Measurements from ENCODE around the gene PRR5L. TPM values are rescaled to one million over a fixed set of nuclear protein-coding genes. Genes with fewer than 3 reads are reported as not detected.
"Not testable (repeated sequence)": the region's sequence is repeated elsewhere in the genome, so short reads cannot be mapped to it uniquely, and the experiment has no call there.

The PRR5L gene
- total RNA-seq, 2 experiments from 2014 or later: 15.5 to 18.2 TPM

- CTCF ChIA-PET: interaction anchor here (1.1 kb wide), 1 partner anchor 28 kb away, joined by 3 read pairs; no protein-coding TSS in a partner anchor
- POLR2A ChIA-PET: interaction anchor here (0.7 kb wide), 1 partner anchor 11 kb away, joined by 3 read pairs; no protein-coding TSS in a partner anchor
These were observed 168.6 kb downstream of the PRR5L start for GRCh38 chr11:36464720-36465119.

DNA sequence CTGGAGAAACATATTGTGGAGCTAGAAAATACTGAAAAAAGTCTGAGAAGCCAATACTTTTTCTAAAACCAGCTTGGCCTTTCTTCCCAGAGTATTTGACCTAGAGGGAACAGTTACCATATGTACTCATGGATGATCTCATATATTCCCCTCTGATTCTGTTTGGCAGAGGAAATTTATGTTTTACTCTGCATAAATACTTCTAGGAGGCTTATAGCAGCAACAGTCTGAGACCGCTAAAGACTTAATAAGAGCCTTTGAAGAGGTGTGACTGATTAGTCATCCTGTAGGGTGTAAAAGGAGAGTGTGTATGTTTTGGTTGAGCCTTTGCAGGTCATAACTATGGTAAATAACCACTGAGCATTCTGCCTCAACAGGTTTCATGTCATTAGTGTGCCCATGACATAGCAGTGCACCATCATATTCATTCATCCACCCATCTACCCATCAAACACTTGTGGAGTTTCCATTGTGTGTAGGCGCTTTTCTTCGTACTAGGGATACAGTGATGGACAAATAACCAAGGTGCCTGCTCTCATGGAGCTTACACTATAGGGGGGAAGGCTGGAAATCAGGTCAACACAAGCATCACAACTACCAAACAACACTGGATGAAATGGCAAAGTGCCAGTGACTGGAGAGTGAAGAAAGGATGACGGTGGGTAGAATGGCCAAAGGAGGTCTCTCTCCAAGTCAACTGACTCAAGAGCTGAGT is 169.5 kb downstream of the PRR5L start:
- CTCF ChIA-PET: no interaction called here
- POLR2A ChIA-PET: no interaction called here

- ChIA-PET POLR2A (no interaction called here), CTCF (interaction anchor here (1.1 kb wide), 1 partner anchor 11 kb away, joined by 3 read pairs; no protein-coding TSS in a partner anchor)
These were observed 170.9 kb downstream of the PRR5L start for GRCh38 chr11:36467012-36467411.

GRCh38 chr11:36467916-36468315 is 171.8 kb downstream of the PRR5L start:
- ChIA-PET POLR2A (no interaction called here), CTCF (interaction anchor here (1.1 kb wide), 1 partner anchor 10 kb away, joined by 3 read pairs; no protein-coding TSS in a partner anchor)

- ChIA-PET POLR2A (no interaction called here), CTCF (interaction anchor here (0.8 kb wide), 1 partner anchor 10 kb away, joined by 3 read pairs; no protein-coding TSS in a partner anchor)
These were observed 173.0 kb downstream of the PRR5L start for GRCh38 chr11:36469063-36469462.

DNA sequence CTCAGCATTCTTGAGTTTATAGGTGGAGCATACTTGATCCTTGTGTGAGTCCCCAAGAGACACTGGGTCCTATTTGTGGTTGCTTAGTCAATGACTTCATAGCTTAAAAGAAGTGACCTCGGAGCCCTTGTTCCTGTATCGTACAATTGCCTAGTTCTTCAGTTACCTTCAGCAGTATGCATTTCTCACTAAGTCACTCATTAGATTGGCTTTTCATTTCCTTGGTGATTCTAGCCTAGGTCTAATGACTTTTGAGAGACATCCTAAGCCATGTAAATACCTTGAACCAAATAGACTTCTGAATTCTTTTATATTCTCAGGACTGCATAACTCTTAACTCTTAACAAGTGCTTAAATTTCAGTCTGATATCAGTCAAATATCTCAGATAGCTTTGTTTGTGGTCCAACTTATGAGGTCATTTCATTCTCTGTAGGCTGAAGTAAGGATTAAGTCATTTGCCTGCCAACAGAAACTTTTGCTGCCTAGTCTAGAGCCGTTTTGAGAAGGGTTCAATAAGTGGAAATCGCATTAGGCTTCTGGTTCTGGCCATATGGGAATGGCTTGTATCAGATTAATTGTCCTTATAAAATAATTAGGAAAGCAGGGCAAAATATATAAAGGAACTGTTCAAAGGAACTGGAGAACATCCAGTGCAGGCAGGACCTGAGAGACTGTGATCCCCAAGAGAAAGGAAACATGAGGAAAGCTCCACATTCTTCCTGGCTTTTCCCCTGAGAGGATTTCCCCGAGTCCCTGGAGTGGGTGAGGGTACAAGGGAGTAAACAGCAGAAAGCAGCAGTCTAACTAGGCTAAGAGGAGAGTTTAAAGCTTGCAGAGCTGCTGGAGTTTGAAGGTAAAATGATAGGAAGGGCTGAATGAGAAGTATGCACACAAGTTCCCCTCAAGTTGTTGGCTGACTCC is 174.1 kb downstream of the PRR5L start:
- ChIA-PET CTCF (interaction anchor here (0.7 kb wide), 1 partner anchor 9 kb away, joined by 3 read pairs; no protein-coding TSS in a partner anchor), POLR2A (no interaction called here)

DNA sequence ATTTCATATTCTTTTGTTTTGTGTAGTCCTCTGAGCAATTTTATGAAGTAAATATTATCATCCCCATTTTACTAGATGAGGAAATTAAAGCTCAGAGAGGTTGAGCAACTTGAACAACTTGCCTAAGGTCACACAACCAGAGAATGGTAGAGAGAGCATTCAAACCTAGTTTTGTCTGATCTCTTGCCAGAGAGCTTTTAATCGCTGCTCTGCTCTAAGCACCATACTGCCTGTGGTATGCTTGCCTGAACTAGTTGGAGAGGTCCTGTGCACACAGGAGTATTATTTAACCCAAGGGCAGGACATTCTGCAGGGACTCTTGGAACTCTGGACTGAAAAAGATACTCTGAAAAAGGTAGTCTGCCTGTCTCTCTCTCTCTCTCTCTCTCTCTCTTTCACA is 175.5 kb downstream of the PRR5L start:
- POLR2A ChIA-PET: no interaction called here
- CTCF ChIA-PET: no interaction called here

DNA sequence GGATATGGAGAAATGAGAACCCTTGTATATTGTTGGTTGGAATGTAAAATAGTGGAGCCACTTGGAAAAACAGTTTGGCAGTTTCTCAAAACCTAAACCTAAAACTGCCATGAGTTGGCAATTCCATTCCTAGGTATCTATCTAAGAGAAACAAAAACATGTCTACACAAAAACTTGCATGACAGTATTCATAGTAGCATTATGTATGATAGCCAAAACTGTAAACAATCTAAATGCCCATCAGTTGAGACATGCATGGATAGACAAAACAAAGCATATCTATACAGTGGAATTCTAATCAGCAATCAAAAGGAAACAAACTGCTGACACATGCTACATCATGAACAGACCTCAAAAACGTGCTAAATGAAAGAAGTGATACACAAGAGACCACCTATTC is 179.1 kb downstream of the PRR5L start:
- POLR2A ChIA-PET: interaction anchor here (0.6 kb wide), 1 partner anchor 10 kb away, joined by 3 read pairs; no protein-coding TSS in a partner anchor
- CTCF ChIA-PET: no interaction called here

DNA sequence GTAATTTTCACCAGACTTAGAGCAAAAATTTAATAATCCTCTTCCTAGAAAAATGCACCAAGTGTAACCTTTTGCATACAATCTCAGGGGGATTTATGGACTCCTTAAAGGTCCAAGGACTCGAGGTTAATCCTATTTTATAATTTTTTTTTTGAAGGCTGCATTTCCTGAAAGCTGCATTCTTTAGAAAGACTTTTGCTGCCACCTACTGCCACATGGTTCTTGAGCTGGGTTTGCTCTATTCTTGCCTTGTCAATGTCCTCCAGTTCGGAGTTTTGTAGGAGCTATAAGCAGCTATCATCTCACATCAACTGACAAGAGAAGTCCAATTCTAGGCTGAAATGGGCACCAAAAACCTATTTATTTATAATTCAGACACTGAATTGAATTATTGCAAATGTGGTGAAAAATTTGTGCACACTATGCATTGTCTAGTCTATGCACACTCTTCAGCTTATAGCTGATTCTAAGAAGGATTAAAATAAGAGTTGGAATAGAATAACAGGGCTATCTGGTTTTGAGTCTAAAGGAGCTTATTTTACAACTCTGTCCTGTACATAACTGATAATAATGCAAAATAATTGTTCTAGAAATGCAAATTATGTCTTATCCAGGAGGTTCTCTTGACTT is 182.7 kb downstream of the PRR5L start:
- POLR2A ChIA-PET: no interaction called here
- CTCF ChIA-PET: interaction anchor here (0.9 to 2.7 kb wide), 10 partner anchors 9 to 190 kb away, joined by 3 to 16 read pairs (median 3); no protein-coding TSS in a partner anchor

- POLR2A ChIA-PET: no interaction called here
- CTCF ChIA-PET: no interaction called here
These were observed 184.7 kb downstream of the PRR5L start for GRCh38 chr11:36480833-36481232.

- CTCF ChIA-PET, POLR2A ChIA-PET: not testable (repeated sequence)
These were observed 187.0 kb downstream of the PRR5L start for GRCh38 chr11:36483042-36483441.

DNA sequence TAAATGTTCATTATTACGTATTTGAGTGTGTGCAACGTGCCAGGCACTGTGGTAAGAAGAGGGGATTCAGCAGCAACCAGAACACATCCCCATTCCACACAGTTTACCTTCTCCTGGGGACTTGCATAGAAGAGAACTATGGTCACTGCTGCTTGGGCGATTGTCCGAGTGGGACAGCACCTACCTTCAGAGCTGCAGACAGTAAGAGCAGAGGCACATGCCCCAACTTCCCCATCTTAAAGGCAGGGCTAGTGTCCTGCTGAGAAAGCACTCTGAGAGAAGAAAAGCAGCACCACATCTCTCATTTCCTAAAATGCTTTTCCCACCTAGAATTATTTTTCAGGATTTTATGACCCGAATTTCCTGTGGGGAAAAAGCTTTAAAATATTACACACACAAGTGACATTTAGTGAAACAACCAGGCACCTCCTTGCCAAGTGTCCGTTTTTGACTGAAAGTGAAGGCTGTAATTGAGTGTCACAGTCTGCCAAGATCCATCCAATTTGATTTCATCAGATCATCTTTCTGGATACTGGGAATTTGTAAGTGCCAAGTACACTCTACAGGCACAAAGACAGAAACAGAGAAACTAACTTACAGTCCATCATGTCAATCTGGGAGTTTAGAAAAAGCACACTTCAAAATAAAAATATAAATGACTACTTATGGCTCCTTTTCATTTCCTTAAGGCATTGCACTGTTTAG is 189.4 kb downstream of the PRR5L start:
- ChIA-PET CTCF (no interaction called here), POLR2A (no interaction called here)

DNA sequence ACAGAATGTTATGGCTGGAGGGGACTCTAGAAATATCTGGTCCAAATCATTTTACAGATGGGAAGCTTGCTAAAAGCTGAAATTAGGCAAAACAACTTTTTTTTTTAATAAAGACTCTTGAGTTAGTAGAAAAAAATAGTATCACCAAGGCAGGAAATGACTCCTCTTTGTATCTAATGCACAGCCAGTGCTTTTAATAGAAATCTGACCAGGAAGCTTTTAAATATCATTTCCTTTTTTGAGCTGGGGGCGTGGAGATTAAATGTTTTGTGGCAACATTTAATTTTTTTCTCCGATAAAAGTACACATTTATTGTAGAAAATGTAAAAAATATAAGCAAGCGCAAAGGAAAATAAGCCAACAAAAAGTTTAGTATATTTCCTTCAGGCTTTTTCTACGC is 191.5 kb downstream of the PRR5L start:
- POLR2A ChIA-PET: no interaction called here

GRCh38 chr11:36488096-36488495 is 192.0 kb downstream of the PRR5L start:
- CTCF ChIA-PET: interaction anchor here (1.1 to 1.3 kb wide), 2 partner anchors 198 to 222 kb away, joined by 3 read pairs; no protein-coding TSS in a partner anchor
- POLR2A ChIA-PET: no interaction called here

More for the DNA sequence above, 191.5 kb downstream of the PRR5L start:
- CTCF ChIA-PET: interaction anchor here (0.7 to 1.3 kb wide), 3 partner anchors 193 to 222 kb away, joined by 3 read pairs; no protein-coding TSS in a partner anchor

- ChIA-PET CTCF (interaction anchor here (1.3 to 1.7 kb wide), 3 partner anchors 20 to 201 kb away, joined by 3 to 4 read pairs (median 4); partner anchors contain the start of genes COMMD9 and TRAF6), POLR2A (no interaction called here)
These were observed 194.1 kb downstream of the PRR5L start for GRCh38 chr11:36490026-36490806.

- POLR2A ChIA-PET: no interaction called here
- CTCF ChIA-PET: interaction anchor here (0.6 to 2.6 kb wide), 15 partner anchors 10 to 201 kb away, joined by 3 to 23 read pairs (median 3); partner anchors contain the start of genes PRR5L and TRAF6
These were observed 196.7 kb downstream of the PRR5L start for GRCh38 chr11:36492724-36493304.

- CTCF ChIA-PET: interaction anchor here (0.6 to 2.6 kb wide), 15 partner anchors 9 to 202 kb away, joined by 3 to 23 read pairs (median 3); partner anchors contain the start of genes PRR5L and TRAF6
- POLR2A ChIA-PET: no interaction called here
These were observed 197.2 kb downstream of the PRR5L start for GRCh38 chr11:36493332-36493731.

- ChIA-PET CTCF (no interaction called here), POLR2A (no interaction called here)
These were observed 202.6 kb downstream of the PRR5L start for GRCh38 chr11:36498721-36499120.

All from activated CD8-positive, alpha-beta memory T cell treated with anti-CD3 and anti-CD28 coated beads for 36 hours (primary cell).